ENCODE data around the gene FEM1A.

FEM1A gene

GRCh38 chr19:4849019-4849418, 57.5 kb downstream of the FEM1A start:
- DNase-seq (ENCODE audit: low spot score), result no peak
